ENCODE data around the gene CHURC1. TPM values are rescaled to one million over a fixed set of nuclear protein-coding genes. Genes with fewer than 3 reads are reported as not detected.
A peak's percentile ranks its signal among the peaks of the same experiment; 100 is the strongest.

CHURC1 gene
- total RNA-seq, 1 donor from 2014 or later, result 51.6 TPM

- no peak overlapping the region for H3K27ac Mint-ChIP-seq (ENCODE audit: unreplicated experiment)
- H3K36me3 Mint-ChIP-seq (ENCODE audit: unreplicated experiment), result peaks cover 2% of the 10 kb centered on the region
- DNase-seq (ENCODE audit: extremely low spot score, unreplicated experiment), result no peak
- peaks cover 14% of the 10 kb centered on the region for H3K4me1 Mint-ChIP-seq (ENCODE audit: unreplicated experiment)
- no peak overlapping the region for H3K4me3 Mint-ChIP-seq (ENCODE audit: unreplicated experiment)
- H3K27me3 Mint-ChIP-seq (ENCODE audit: unreplicated experiment), result no peaks in the 10 kb centered on the region
- no peak for TF ChIP-seq CTCF (IDR thresholded peaks at IDR 0.05)
- H3K9me3 Mint-ChIP-seq (ENCODE audit: unreplicated experiment), result no peaks in the 10 kb centered on the region
Observed at GRCh38 chr14:64963611-64964010, 49.4 kb downstream of the CHURC1 start.

- TF ChIP-seq CTCF (IDR thresholded peaks at IDR 0.05), result no peak
- no peaks in the 10 kb centered on the region for H3K9me3 Mint-ChIP-seq (ENCODE audit: unreplicated experiment)
- no peak overlapping the region for H3K27ac Mint-ChIP-seq (ENCODE audit: unreplicated experiment)
- DNase-seq (ENCODE audit: extremely low spot score, unreplicated experiment), result no peak
- H3K4me3 Mint-ChIP-seq (ENCODE audit: unreplicated experiment), result no peak overlapping the region
- peaks cover 27% of the 10 kb centered on the region for H3K4me1 Mint-ChIP-seq (ENCODE audit: unreplicated experiment)
- H3K36me3 Mint-ChIP-seq (ENCODE audit: unreplicated experiment), result peaks cover 1% of the 10 kb centered on the region
- no peaks in the 10 kb centered on the region for H3K27me3 Mint-ChIP-seq (ENCODE audit: unreplicated experiment)
Observed at GRCh38 chr14:64965356-64966000, 51.2 kb downstream of the CHURC1 start.

- peaks cover 38% of the 10 kb centered on the region for H3K4me1 Mint-ChIP-seq (ENCODE audit: unreplicated experiment)
- TF ChIP-seq CTCF (IDR thresholded peaks at IDR 0.05), result no peak
- no peaks in the 10 kb centered on the region for H3K27me3 Mint-ChIP-seq (ENCODE audit: unreplicated experiment)
- no peaks in the 10 kb centered on the region for H3K9me3 Mint-ChIP-seq (ENCODE audit: unreplicated experiment)
- H3K4me3 Mint-ChIP-seq (ENCODE audit: unreplicated experiment), result no peak overlapping the region
- no peak overlapping the region for H3K27ac Mint-ChIP-seq (ENCODE audit: unreplicated experiment)
- H3K36me3 Mint-ChIP-seq (ENCODE audit: unreplicated experiment), result no peaks in the 10 kb centered on the region
- no peak for DNase-seq (ENCODE audit: extremely low spot score, unreplicated experiment)
Observed at GRCh38 chr14:64966976-64967375, 52.7 kb downstream of the CHURC1 start.

GRCh38 chr14:64968167-64968566, 53.9 kb downstream of the CHURC1 start:
- no peak for DNase-seq (ENCODE audit: extremely low spot score, unreplicated experiment)
- Mint-ChIP-seq H3K4me3 (ENCODE audit: unreplicated experiment) (no peak overlapping the region), H3K27ac (ENCODE audit: unreplicated experiment) (peak overlapping the region; percentile 55), H3K9me3 (ENCODE audit: unreplicated experiment) (no peaks in the 10 kb centered on the region), H3K36me3 (ENCODE audit: unreplicated experiment) (no peaks in the 10 kb centered on the region), H3K27me3 (ENCODE audit: unreplicated experiment) (no peaks in the 10 kb centered on the region), H3K4me1 (ENCODE audit: unreplicated experiment) (peaks cover 38% of the 10 kb centered on the region)
- TF ChIP-seq CTCF (IDR thresholded peaks at IDR 0.05), result no peak

- peak overlapping the region; percentile 55 for H3K27ac Mint-ChIP-seq (ENCODE audit: unreplicated experiment)
Observed at GRCh38 chr14:64968651-64969050, 54.4 kb downstream of the CHURC1 start.

More at GRCh38 chr14:64968651-64969050, 54.4 kb downstream of the CHURC1 start:
- H3K4me3 Mint-ChIP-seq (ENCODE audit: unreplicated experiment), result no peak overlapping the region
- H3K9me3 Mint-ChIP-seq (ENCODE audit: unreplicated experiment), result no peaks in the 10 kb centered on the region
- TF ChIP-seq CTCF (IDR thresholded peaks at IDR 0.05), result no peak
- H3K4me1 Mint-ChIP-seq (ENCODE audit: unreplicated experiment), result peaks cover 38% of the 10 kb centered on the region
- no peaks in the 10 kb centered on the region for H3K27me3 Mint-ChIP-seq (ENCODE audit: unreplicated experiment)
- no peak for DNase-seq (ENCODE audit: extremely low spot score, unreplicated experiment)
- no peaks in the 10 kb centered on the region for H3K36me3 Mint-ChIP-seq (ENCODE audit: unreplicated experiment)
